ENCODE data around the gene GRIK4.

The GRIK4 gene

GRCh38 chr11:120662071-120662676, 150.6 kb downstream of the GRIK4 start:
- H3K4me3 ChIP-seq (ENCODE audit: insufficient read length, low read depth): no peak overlapping the region
- TF ChIP-seq SUZ12 (IDR thresholded peaks at IDR 0.05; ENCODE audit: extremely low read depth, insufficient read depth, insufficient read length) (no peak), YY1 (IDR thresholded peaks at IDR 0.05; ENCODE audit: insufficient read depth, insufficient read length) (no peak), ZNF274 (IDR thresholded peaks at IDR 0.05; ENCODE audit: low read depth, low read length) (no peak)
- H3K36me3 ChIP-seq (ENCODE audit: insufficient read depth, insufficient read length, low read length): no peaks in the 10 kb centered on the region
- DNase-seq (ENCODE audit: low read depth, low spot score): no peak
- no peak overlapping the region for H3K9ac ChIP-seq (ENCODE audit: insufficient read length, low read depth)
- peaks cover 3% of the 10 kb centered on the region for H3K27me3 ChIP-seq (ENCODE audit: insufficient read depth, insufficient read length)
- no peaks in the 10 kb centered on the region for H3K9me3 ChIP-seq (ENCODE audit: insufficient read depth, low read length)
- peaks cover 2% of the 10 kb centered on the region for H3K4me1 ChIP-seq (ENCODE audit: insufficient read depth, insufficient read length)

DNA sequence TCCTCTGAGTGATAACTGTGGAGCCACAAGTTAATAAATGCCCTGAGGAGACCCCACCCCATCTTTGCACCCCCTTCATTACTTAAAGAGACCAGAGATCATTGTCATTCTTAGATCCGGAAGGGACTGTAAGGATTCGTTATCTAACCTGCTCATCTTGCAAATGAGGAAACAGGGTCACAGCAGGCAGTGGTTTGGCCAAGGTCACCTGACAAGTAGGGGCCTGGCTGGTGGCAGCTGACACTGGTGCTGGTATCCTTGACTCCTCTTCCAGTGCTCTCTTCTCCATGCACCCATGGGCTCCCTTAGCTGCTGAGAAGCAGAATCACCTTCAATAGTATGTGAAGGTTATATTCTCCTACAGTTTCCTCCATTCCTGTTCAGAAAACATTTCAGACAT, 151.6 kb downstream of the GRIK4 start:
- no peak for DNase-seq (ENCODE audit: low read depth, low spot score)
- no peak for TF ChIP-seq YY1 (IDR thresholded peaks at IDR 0.05; ENCODE audit: insufficient read depth, insufficient read length)
- no peak overlapping the region for H3K9ac ChIP-seq (ENCODE audit: insufficient read length, low read depth)
- H3K4me3 ChIP-seq (ENCODE audit: insufficient read length, low read depth): no peak overlapping the region
- peaks cover 3% of the 10 kb centered on the region for H3K27me3 ChIP-seq (ENCODE audit: insufficient read depth, insufficient read length)
- H3K4me1 ChIP-seq (ENCODE audit: insufficient read depth, insufficient read length): peaks cover 2% of the 10 kb centered on the region
- H3K9me3 ChIP-seq (ENCODE audit: insufficient read depth, low read length): no peaks in the 10 kb centered on the region
- peaks cover 4% of the 10 kb centered on the region for H3K36me3 ChIP-seq (ENCODE audit: insufficient read depth, insufficient read length, low read length)

- H3K27me3 ChIP-seq (ENCODE audit: insufficient read depth, insufficient read length): no peaks in the 10 kb centered on the region
- H3K9ac ChIP-seq (ENCODE audit: insufficient read length, low read depth): no peak overlapping the region
- no peaks in the 10 kb centered on the region for H3K9me3 ChIP-seq (ENCODE audit: insufficient read depth, low read length)
- H3K4me1 ChIP-seq (ENCODE audit: insufficient read depth, insufficient read length): no peaks in the 10 kb centered on the region
- TF ChIP-seq YY1 (IDR thresholded peaks at IDR 0.05; ENCODE audit: insufficient read depth, insufficient read length): no peak
- TF ChIP-seq ZNF274 (IDR thresholded peaks at IDR 0.05; ENCODE audit: low read depth, low read length): no peak
- no peak for TF ChIP-seq SUZ12 (IDR thresholded peaks at IDR 0.05; ENCODE audit: extremely low read depth, insufficient read depth, insufficient read length)
- peaks cover 4% of the 10 kb centered on the region for H3K36me3 ChIP-seq (ENCODE audit: insufficient read depth, insufficient read length, low read length)
- no peak for DNase-seq (ENCODE audit: low read depth, low spot score)
- no peak overlapping the region for H3K4me3 ChIP-seq (ENCODE audit: insufficient read length, low read depth)
Observed at GRCh38 chr11:120666121-120666639, 154.6 kb downstream of the GRIK4 start.

- TF ChIP-seq ZNF274 (IDR thresholded peaks at IDR 0.05; ENCODE audit: low read depth, low read length): no peak
- TF ChIP-seq YY1 (IDR thresholded peaks at IDR 0.05; ENCODE audit: insufficient read depth, insufficient read length): no peak
- TF ChIP-seq SUZ12 (IDR thresholded peaks at IDR 0.05; ENCODE audit: extremely low read depth, insufficient read depth, insufficient read length): no peak
- no peaks in the 10 kb centered on the region for H3K9me3 ChIP-seq (ENCODE audit: insufficient read depth, low read length)
- DNase-seq (ENCODE audit: low read depth, low spot score): no peak
- no peaks in the 10 kb centered on the region for H3K4me1 ChIP-seq (ENCODE audit: insufficient read depth, insufficient read length)
- no peak overlapping the region for H3K4me3 ChIP-seq (ENCODE audit: insufficient read length, low read depth)
- H3K9ac ChIP-seq (ENCODE audit: insufficient read length, low read depth): no peak overlapping the region
- peaks cover 4% of the 10 kb centered on the region for H3K36me3 ChIP-seq (ENCODE audit: insufficient read depth, insufficient read length, low read length)
- H3K27me3 ChIP-seq (ENCODE audit: insufficient read depth, insufficient read length): no peaks in the 10 kb centered on the region
Observed at GRCh38 chr11:120667281-120667680, 155.7 kb downstream of the GRIK4 start.

- Histone ChIP-seq H3K9ac (ENCODE audit: insufficient read length, low read depth) (no peak overlapping the region), H3K36me3 (ENCODE audit: insufficient read depth, insufficient read length, low read length) (peaks cover 4% of the 10 kb centered on the region), H3K4me3 (ENCODE audit: insufficient read length, low read depth) (no peak overlapping the region), H3K27me3 (ENCODE audit: insufficient read depth, insufficient read length) (no peaks in the 10 kb centered on the region), H3K9me3 (ENCODE audit: insufficient read depth, low read length) (no peaks in the 10 kb centered on the region), H3K4me1 (ENCODE audit: insufficient read depth, insufficient read length) (no peaks in the 10 kb centered on the region)
- DNase-seq (ENCODE audit: low read depth, low spot score): no peak
- no peak for TF ChIP-seq SUZ12 (IDR thresholded peaks at IDR 0.05; ENCODE audit: extremely low read depth, insufficient read depth, insufficient read length)
- no peak for TF ChIP-seq ZNF274 (IDR thresholded peaks at IDR 0.05; ENCODE audit: low read depth, low read length)
- no peak for TF ChIP-seq YY1 (IDR thresholded peaks at IDR 0.05; ENCODE audit: insufficient read depth, insufficient read length)
Observed at GRCh38 chr11:120667934-120668333, 156.4 kb downstream of the GRIK4 start.

GRCh38 chr11:120668537-120668936, 157.0 kb downstream of the GRIK4 start:
- no peaks in the 10 kb centered on the region for H3K9me3 ChIP-seq (ENCODE audit: insufficient read depth, low read length)
- no peak overlapping the region for H3K9ac ChIP-seq (ENCODE audit: insufficient read length, low read depth)
- H3K4me1 ChIP-seq (ENCODE audit: insufficient read depth, insufficient read length): no peaks in the 10 kb centered on the region
- no peak overlapping the region for H3K4me3 ChIP-seq (ENCODE audit: insufficient read length, low read depth)
- H3K36me3 ChIP-seq (ENCODE audit: insufficient read depth, insufficient read length, low read length): peaks cover 4% of the 10 kb centered on the region
- TF ChIP-seq SUZ12 (IDR thresholded peaks at IDR 0.05; ENCODE audit: extremely low read depth, insufficient read depth, insufficient read length) (no peak), YY1 (IDR thresholded peaks at IDR 0.05; ENCODE audit: insufficient read depth, insufficient read length) (no peak), ZNF274 (IDR thresholded peaks at IDR 0.05; ENCODE audit: low read depth, low read length) (no peak)
- DNase-seq (ENCODE audit: low read depth, low spot score): no peak
- H3K27me3 ChIP-seq (ENCODE audit: insufficient read depth, insufficient read length): no peaks in the 10 kb centered on the region

GRCh38 chr11:120674542-120674941, 163.0 kb downstream of the GRIK4 start:
- H3K9me3 ChIP-seq (ENCODE audit: insufficient read depth, low read length): no peaks in the 10 kb centered on the region; the same call in 1 of the 2 replicates
- no peak overlapping the region for H3K9ac ChIP-seq (ENCODE audit: insufficient read length, low read depth)
- H3K4me3 ChIP-seq (ENCODE audit: insufficient read length, low read depth): no peak overlapping the region
- H3K4me1 ChIP-seq (ENCODE audit: insufficient read depth, insufficient read length): no peaks in the 10 kb centered on the region
- H3K36me3 ChIP-seq (ENCODE audit: insufficient read depth, insufficient read length, low read length): no peaks in the 10 kb centered on the region
- no peaks in the 10 kb centered on the region for H3K27me3 ChIP-seq (ENCODE audit: insufficient read depth, insufficient read length)
- no peak for TF ChIP-seq ZNF274 (IDR thresholded peaks at IDR 0.05; ENCODE audit: low read depth, low read length)
- no peak for TF ChIP-seq SUZ12 (IDR thresholded peaks at IDR 0.05; ENCODE audit: extremely low read depth, insufficient read depth, insufficient read length)
- no peak for TF ChIP-seq YY1 (IDR thresholded peaks at IDR 0.05; ENCODE audit: insufficient read depth, insufficient read length)
- no peak for DNase-seq (ENCODE audit: low read depth, low spot score)

Measured in NT2/D1 (cell line).